Hematopoietic multipotent progenitor cell treated with erythropoietin and hydrocortisone succinate and interleukin-3 and kit ligand, for 6 days (in vitro differentiated cells): ENCODE data around the gene RPS27.
"Not testable (repeated sequence)": the region's sequence is repeated elsewhere in the genome, so short reads cannot be mapped to it uniquely, and the experiment has no call there.

Source experiments
- DNase-seq: peaks from one replicate; pipeline ENCODE4 v3.0.0-alpha.2; 2015

The RPS27 gene

DNA sequence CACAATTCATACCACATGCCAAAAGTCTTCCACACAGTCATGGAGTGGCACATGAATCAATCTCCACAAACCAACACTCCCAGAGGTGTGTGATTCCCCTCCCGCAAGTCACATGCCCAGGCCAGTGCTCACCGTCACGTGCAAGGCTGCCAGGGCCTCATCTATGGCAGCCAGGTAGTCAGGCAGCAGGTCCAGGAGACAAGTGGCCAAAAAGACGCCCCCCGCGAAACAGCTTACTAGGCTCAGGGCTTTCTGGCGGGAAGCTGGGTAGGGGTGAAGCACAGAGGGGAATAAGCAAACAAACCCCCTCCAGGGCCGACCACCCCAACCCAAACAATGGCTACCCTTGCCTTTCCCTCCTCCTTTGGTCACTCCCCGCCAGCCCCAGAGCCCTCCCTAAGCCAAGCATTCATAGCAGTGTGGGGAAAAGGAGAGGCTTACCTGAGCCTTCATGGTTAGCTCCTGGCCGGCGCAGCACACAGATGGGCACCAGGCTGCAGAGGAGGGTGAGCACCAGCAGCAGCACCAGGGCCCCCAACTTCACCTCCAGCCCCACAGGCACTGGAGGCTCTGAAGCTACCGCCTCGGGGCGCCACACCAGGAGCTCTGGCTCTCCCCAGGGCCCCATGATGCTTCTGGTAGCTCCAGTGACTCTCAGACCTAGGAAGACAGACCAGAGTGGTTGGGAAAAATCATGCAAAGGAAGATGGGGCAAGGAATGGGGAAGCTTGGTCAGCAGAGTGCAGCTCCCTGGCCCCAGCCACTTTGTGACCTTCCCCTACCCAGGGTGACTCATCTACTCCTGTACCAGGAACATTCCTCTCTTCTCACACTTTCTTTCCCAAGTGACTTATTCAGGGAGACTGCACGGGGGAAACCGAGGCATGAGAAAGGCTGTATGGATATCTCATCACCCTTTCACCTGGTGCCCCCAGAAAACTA lies 28.2 kb upstream of the RPS27 start:
- DNase-seq = peak; percentile 40

DNA sequence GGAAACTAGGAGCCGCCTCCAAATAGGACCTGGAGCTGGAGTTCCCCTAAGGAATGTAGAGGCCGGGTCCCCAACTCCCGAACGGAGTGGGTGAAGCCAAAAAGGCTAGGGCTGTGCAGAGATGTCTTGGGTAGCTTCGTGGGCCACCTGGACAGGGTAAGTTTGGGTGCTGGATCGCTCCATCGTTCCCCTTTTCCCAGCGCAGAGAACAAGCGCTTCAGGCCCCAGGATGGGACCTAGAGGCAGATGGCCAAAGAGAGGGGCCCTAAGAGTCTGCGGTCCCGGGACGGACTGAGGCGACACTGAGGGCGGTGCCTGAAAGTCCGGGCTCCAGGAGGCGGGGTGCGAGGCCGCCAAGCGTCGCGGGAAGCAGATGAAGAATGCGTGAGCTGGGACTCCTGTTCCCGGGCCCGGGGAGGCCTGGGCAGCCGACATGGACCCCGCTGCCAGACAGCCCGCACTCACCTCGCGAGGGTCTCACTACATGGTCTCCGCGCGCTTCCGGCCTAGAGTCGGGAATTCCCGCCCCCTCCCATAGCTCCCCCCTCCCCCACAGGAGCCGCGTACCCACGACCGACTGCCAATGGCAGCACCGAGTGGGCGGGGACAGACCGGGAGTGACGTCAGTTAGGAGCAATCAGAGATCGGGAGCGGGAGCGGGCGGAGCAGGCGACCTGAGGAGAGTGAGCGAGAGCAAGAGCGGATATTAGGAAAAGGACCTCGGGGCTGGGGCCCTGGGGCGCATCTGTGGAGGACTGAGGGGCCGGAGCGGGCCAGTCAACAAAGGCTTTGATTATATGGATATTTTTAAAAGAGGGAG lies 27.3 kb upstream of the RPS27 start, which contains the start of gene SLC39A1:
TSS of gene SLC39A1 (minus strand) at position 508 of the 820 bp plus-strand sequence. CDS start 822 bp downstream, outside the sequence.
- peak; percentile 98 for DNase-seq

DNA sequence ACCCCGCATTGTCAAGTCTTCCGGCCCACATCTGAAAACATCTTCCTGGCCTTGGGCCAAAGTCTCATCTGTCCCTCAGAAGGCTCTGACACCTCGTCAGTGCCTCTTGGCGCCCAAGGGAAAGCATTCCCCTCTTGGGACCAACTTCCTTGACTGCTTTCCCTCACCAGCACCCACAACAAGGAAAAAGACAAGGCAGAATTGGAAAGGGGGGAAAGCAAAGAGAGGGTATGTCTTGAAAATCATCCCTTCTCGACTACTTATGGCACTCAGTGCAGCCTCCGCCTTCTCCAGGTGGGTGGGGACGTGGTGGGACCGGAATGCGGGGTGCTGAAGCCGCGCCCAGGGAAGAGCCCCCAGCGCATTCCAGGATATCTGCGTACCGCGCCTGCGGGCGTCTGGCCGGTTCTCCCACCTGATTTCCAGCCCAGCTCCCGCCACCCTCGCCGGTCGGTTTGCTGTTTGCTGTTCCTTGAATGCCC lies 26.7 kb upstream of the RPS27 start:
- DNase-seq = peak; percentile 57

DNA sequence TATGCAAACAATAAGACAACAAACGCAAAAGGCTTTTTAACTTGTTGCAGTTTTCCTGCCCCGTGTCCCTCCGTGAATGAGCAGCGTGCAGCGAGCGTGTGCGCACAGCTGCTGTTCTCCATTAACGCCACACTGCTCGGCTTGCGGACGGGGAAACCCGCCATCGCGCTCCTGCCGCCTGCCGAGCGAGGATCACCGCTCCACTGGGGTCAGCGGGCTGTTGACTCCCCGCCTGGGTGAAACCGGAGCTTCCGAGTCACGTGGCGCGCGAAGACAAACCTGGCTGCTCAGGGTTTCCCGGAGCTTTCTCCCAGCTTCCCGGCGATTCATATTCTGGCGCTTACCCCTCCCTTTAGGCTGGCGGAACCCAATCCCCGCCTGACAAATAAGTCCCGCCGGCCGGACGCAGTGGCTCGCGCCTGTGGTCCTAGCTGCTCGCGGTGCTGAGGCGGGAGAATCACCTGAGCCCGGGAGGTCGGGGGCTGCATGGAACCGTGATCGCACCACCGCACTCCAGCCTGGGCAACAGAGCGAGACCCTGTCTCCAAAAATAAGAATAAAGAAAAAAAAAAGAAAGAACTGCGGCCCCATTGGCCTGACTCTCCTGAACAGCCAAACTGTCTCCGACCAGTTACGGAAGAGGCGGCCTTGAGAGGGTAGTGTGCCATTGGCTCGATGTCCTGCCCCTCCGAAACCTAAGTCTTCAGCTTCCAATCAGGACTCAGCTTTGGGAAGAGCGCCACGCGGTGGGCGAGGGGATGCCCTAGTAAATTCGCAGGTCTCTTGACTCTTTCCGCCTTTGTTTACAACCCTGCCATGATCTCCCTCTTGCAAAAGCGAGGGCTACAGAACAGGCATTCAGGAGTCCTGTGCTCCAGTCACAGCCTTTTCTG lies 23.2 kb upstream of the RPS27 start, which contains the start of gene CREB3L4:
TSS of gene CREB3L4 (plus strand) at position 796 of the 893 bp plus-strand sequence. CDS start 624 bp downstream, outside the sequence.
- peak; percentile 99 for DNase-seq

DNA sequence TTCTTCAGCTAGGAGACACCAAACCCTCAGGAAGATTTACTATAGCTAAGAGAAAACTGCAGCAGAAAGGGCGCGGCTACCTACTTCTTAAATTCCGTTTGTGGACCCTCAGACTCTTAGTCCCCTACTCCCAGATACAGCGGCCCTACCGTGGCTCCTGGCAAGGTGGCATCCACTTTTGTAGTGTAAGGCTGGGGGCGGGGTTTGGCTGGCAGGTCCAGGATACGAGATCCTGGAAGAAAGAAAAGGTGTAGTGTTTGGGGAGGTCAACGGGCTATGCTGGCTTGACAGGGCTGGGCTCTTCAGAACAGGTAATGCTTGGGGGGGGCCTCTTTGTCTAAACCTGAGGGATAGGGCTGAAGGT lies 22.6 kb upstream of the RPS27 start:
- peak; percentile 59 for DNase-seq

DNA sequence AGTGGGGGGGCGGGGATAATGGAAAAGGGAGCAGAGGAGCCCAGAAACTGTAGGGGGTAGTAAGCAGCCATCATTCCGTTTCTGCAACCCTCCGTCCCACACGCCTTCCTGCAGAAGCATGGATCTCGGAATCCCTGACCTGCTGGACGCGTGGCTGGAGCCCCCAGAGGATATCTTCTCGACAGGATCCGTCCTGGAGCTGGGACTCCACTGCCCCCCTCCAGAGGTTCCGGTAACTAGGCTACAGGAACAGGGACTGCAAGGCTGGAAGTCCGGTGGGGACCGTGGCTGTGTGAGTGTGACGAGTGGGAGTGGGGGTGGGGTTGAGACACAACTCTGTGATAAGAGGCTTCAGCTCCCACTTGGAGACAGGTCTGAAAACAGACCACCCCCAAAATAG lies 22.2 kb upstream of the RPS27 start:
- no peak for DNase-seq

DNA sequence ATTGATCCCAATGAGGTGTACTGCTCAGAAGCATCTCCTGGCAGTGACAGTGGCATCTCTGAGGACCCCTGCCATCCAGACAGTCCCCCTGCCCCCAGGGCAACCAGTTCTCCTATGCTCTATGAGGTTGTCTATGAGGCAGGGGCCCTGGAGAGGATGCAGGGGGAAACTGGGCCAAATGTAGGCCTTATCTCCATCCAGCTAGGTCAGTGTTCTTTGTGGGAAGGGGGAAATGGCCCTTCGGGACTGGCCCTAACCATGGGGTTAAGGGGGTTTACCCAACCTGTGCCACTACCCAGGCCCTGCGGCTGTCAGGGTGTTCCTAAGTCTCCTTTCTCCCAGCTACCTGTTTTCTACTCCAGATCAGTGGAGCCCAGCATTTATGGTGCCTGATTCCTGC lies 21.6 kb upstream of the RPS27 start:
- no peak for DNase-seq

DNA sequence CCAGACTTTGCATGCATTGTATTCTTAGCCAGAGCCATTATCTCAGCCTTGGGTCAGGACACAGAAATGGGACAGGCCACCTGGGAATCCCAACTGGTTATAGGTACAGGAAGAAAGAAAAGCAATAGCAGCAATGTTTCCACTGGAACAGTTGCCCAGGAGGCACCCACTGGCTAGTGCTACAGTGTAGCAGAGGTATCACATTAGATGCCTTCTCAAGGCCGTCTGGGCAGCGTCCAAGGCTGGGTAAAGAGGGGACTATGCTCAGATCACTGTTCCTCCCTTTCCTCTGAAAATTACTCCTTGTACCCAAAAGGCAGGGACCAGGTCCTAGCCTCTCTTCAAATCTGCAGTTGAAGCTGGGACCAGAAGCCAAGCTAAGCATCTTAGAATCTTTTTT lies 20.2 kb upstream of the RPS27 start:
- DNase-seq = no peak

DNA sequence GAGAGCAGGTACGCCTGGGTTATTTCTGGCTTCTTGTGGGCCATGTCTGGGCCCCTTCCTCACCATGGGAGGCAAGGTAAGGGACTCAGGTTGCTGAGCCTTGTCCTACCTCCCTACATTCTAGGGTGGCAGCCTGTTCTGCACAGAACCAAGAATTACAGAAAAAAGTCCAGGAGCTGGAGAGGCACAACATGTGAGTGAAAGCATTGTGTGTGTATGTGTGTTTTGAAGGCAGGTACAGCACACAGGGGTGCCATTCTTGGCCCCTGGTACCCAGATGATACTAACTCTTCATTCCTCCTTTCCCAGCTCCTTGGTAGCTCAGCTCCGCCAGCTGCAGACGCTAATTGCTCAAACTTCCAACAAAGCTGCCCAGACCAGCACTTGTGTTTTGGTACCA lies 17.5 kb upstream of the RPS27 start:
- DNase-seq = no peak

DNA sequence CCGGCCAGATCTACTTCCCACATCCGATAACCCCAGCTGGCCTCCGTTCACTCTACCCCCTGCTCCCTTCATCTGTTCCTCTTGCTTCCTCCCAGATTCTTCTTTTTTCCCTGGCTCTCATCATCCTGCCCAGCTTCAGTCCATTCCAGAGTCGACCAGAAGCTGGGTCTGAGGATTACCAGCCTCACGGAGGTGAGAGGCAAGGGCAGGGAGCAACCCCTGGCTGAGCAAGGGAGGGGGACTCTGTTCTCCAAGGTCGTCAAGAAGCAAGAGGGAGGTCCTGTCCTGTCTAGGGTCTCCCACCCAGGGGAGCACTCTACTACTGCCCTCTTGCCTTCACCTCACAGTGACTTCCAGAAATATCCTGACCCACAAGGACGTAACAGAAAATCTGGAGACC lies 17.0 kb upstream of the RPS27 start:
- no peak for DNase-seq

DNA sequence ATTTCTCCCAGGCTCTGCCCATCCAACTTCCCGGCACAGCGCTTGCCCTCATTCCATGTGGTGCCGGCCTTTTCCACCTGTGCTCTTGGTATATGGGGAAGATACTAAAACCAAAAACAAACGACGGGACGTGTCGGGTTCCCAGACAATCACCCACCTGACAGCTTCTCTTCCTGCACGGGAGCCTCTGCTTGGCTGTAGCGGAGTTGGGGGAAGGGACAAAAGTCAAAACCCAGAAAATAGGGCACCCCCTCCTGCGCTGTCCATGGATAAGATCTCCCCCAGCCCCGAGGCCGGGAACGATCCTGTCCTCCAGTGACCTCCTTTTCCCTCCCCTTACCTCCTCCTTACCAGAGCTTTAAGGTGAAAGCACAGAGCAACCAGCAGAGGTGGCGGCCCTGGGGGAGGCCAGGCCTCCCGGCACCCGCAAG lies 13.7 kb upstream of the RPS27 start:
- DNase-seq = no peak

DNA sequence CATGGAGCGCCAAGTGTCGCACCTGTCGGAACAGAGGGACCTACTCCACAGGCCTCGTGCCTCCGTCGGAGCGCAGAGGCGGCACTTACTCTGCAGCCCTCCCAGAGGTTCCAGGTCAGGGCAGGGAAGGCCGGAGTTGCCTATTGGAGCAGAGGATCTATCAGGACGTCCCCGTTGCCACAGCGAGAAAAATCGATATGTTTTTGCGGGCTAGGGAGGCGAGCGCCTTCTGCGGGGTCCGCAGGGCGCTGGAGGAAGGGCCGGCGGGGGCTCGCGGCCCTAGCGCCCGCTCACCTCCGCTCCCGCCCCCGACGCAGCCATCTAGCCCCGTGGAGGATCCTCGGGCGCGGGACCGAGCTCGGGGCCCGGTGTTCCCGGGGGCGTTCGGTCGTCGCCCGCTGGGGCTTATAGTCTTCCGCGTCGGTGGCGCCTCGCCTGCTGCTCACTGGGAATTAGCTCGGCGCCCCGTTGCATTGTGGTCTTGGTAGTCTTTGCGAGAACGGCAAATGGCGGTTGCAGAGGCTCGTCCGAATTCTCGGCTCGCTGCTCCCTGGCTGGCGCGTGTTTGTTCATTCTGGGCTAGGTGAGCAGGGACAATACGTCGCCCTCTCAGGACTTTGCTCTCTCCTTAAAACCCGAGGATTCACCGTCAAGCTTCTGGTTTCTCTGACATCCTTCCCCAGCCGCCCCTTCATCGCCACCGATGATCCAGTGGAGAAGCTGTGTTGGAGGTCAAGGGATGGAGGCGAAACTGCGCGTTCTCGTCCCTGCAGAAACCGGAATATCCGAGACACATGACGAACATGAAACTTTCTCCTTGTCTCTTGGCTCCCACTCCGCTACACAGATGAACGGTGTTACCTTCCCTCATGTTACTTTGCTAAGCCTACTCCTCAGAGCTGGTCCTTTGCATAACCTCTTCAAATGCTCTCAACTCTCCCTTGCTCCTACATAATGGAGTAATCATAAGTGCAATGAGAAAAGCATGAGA lies 13.0 kb upstream of the RPS27 start, which contains the start of gene JTB:
TSS of gene JTB (minus strand) at position 425 of the 991 bp plus-strand sequence. CDS start at position 3, 422 bp downstream.
- DNase-seq = peak; percentile 96

DNA sequence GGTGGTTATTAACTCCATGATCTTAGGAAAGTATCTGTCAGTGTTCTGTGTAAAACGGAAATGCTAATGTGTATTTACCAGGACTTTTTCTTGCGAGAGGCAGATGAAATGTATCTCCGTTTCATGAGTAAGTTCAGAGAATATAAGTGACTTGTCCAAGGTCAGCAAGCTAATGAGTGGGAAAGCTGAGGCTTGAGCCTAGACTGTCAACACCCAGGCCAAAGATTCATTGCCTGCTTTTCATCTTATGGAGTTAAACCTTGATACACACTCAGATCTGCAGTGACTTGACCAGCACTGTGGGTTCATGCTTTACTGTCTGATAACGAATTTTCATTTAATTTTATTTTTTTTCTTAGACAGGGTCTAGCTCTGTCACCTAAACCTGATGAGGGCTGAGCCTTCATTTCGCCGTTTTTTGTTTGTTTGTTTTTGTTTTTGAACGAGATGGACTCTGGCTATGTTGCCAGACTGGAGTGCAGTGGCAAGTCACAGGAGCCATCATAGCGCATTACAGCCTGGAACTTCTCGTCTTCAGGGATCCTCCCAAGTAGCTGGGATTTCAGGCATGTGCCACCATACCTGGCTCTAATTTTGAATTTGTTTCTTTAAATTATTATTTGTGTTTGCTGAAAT lies 12.2 kb upstream of the RPS27 start:
- DNase-seq = peak; percentile 38

DNA sequence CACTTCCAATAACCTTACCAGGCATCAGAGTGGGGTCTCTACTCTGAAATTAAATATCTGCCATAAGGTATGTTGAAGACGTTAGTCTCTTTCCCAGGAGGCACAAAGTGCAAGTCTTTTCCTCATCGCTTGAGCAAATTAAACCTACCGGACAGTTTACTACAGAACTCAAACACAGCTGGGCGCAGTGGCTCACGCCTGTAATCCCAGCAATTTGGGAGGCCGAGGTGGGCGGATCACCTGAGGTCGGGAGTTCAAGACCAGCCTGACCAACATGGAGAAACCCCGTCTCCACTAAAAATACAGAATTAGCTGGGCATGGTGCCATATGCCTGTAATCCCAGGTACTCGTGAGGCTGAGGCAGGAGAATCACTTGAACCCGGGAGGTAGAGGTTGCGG lies 11.5 kb upstream of the RPS27 start:
- DNase-seq = not testable (repeated sequence)

DNA sequence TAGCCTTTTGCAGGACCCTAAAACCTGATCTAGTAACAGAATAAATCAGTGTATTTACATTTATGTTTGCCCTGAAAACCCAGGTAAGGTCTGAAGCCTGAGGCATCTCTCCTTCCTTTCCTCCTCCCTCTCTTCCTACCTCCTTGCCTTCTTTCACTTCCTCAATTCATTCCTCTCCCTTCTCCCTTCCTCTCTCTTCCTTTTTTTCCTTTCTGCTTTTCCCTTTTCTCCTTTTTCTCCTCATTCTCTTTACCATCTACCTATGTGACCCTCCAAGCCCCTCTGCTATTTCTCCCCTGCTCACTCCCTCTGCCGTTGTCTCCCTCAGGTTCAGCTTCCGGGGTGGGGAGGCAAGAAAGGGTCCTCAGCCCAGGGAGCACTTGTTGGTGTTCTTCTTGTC lies 8.8 kb upstream of the RPS27 start:
- not testable (repeated sequence) for DNase-seq

DNA sequence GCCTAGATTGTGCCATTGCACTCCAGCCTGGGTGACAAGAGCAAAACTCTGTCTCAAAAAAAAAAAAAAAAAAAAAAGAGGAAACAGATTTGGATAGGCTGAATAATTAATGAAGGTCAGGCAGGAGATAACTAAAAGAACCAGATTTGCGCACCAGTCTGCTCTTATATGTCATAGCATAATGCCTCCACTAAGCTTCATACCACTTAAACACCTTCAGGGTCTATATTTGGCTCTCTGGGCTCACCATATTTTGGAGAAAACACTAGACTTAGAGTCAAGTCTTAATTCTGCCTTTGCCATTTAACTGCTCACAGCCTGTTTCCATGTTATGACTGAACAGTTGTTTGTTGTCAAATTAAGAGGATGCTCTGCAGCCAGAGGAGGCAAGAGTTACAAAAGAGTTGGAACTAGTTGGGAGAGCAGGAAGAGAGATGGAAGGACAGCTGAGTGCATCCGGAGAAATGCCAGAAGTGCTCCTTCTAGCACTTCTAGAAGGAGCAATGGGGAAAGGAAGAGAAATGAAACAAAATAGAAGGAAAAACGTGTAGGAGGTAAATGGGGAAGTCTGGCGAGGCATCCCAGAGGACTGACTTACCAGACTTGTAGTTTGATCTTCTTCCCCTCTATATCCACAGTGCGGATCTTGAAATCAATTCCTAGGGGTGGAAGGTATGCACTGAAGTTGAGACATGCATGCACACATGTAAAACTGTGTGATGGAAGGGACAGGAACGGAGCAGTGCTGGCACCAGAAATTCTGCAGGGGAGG lies 6.3 kb upstream of the RPS27 start:
- peak; percentile 5 for DNase-seq

DNA sequence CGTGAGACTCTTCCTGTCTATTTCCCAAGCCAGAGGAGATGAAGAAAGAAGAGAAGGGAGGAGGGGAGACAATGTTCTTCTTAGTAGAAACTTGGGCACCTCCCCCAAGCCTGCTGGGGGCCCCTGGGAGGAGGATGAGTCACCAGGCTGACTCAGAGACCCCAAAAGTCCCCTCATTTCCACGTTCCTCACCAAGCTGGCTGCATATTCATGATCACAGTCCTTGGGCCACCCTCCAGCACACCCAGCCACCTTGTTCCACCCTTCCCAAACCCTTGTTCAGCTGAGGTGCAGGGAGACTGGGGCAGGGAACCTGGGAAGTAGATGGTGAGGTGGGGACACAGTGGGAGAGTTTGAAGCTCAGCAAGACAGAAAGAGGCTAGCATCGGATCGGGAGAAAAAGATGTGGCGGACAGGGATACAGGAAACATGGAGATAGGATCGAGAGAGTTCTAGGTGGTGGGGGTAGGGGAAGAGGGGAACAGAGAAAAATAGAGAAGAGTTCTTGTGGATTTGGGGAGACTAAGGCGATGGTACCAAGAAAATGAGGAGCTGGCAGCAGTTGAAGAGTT lies 5.1 kb upstream of the RPS27 start:
- DNase-seq = peak; percentile 56

DNA sequence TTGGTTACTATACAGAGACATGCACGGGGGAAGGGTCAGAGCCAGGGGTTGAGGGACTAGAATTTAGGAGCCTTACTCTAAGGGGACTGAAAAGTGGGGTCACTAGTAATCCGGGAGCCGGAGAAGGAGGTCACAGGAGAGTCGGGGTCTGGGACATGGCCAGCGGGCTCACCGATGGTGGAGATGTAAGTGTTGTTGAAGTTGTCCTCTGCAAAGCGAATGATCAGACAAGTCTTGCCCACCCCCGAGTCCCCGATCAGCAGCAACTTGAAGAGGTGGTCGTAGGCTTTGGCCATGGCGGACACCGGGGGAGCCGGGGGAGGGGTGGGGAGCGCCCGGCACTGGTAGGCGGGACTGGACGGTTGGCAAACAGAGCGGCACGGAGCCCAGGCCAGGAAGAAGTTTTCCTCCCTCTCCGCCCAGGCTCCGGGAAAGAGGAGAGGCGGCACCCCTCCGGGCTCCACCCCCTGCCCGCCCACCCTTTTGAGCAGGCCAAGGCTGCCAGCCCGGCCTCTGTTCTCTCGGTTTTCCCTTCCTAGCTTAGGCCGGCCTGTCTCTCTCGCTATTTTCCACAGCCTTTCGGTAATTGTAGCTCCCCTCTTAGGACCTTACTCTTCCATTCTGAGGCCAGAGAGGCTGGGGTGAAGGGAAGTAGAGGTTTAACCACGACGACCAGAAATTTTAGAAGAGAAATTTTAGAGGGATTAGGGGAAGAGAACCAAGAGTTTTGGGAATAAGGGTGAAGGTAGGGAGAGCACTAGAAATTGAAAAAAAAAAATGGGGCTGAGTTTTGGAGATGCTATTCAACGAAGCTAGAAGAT lies 4.4 kb upstream of the RPS27 start, which contains the start of gene RAB13:
TSS of gene RAB13 (minus strand) at position 399 of the 821 bp plus-strand sequence. CDS start at position 296, 103 bp downstream.
- DNase-seq = peak; percentile 85
